GM21390 (cell line): Measurements from ENCODE around the gene AK3.
"Not testable (repeated sequence)": the region's sequence is repeated elsewhere in the genome, so short reads cannot be mapped to it uniquely, and the experiment has no call there.

Source experiments
- ATAC-seq: cut with Tn5 transposase; IDR thresholded peaks from one replicate; pipeline ENCODE4 v1.9.1; 2021; ENCODE audit not compliant: unreplicated experiment

AK3 gene

GRCh38 chr9:4669890-4670289 is 71.1 kb downstream of the AK3 start:
- no peak for ATAC-seq

- ATAC-seq: no peak
Measured at GRCh38 chr9:4668604-4669003, 72.4 kb downstream of the AK3 start.

GRCh38 chr9:4667681-4668080 is 73.3 kb downstream of the AK3 start:
- ATAC-seq: no peak

GRCh38 chr9:4666042-4666699 is 74.8 kb downstream of the AK3 start, which contains the start of gene SPATA6L:
Gene SPATA6L, minus strand, starts transcription at chr9:4666480. Its CDS starts 230 bp downstream, at chr9:4666250.
- peak; percentile 38 for ATAC-seq

- ATAC-seq: no peak
Measured at GRCh38 chr9:4665357-4665756, 75.6 kb downstream of the AK3 start.

GRCh38 chr9:4663956-4664355 is 77.0 kb downstream of the AK3 start:
- ATAC-seq: no peak

GRCh38 chr9:4662989-4663792 is 77.8 kb downstream of the AK3 start:
- no peak for ATAC-seq

- ATAC-seq: peak; percentile 83
Measured at GRCh38 chr9:4662108-4662988, 78.7 kb downstream of the AK3 start, which contains the start of gene PLPP6. Gene PLPP6, plus strand, starts transcription at chr9:4662294. Its CDS starts 82 bp downstream, at chr9:4662376.

GRCh38 chr9:4661611-4662010 is 79.4 kb downstream of the AK3 start:
- no peak for ATAC-seq

- ATAC-seq: no peak
Measured at GRCh38 chr9:4661165-4661564, 79.8 kb downstream of the AK3 start.

- ATAC-seq: not testable (repeated sequence)
Measured at GRCh38 chr9:4660665-4661064, 80.3 kb downstream of the AK3 start.
